Measurements from ENCODE around the gene CD38.

The CD38 gene

DNA sequence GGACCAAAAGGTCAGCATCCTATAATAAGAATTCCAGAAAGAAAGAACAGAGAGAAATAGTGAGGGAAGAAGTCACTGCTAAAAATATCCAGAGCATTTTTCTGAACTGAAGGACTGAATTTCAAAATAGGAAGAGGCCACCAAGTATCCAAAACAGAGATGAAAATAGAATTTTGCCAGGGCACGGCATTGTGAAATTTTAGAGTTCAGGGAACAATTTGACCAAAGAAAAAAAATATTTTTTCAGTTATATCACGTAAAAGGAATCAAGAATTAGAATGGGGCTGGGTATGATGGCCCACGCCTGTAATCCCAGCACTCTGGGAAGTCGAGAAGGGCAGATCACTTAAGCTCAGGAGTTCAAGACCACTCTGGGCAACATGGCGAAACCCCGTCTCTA lies 95.0 kb downstream of the CD38 start:
- peak overlapping the region in 1 of 5 donors; percentile 34 for H3K9ac ChIP-seq (ENCODE audit: low read length in 5 of 5)
- H3K27me3 ChIP-seq (ENCODE audit: control insufficient read depth in 5 of 5, insufficient read depth in 4 of 5, low read length in 5 of 5), result no peaks in the 10 kb centered on the region
- H3K4me1 ChIP-seq (ENCODE audit: control insufficient read depth in 5 of 5, insufficient read depth in 5 of 5, low read length in 5 of 5), result peaks cover 3 to 36% (median 23%) of the 10 kb centered on the region in 5 donors
- no peaks in the 10 kb centered on the region for H3K36me3 ChIP-seq (ENCODE audit: control insufficient read depth in 5 of 5, insufficient read depth in 5 of 5, low read length in 5 of 5)
- peak overlapping the region; percentile 95 for H3K27ac ChIP-seq (ENCODE audit: low read depth, low read length)
- H3K4me3 ChIP-seq (ENCODE audit: low read depth in 1 of 5, low read length in 5 of 5), result no peak overlapping the region
- peaks cover 0 to 5% (median 3%) of the 10 kb centered on the region in 5 donors for H3K9me3 ChIP-seq (ENCODE audit: control insufficient read depth in 5 of 5, low read length in 5 of 5)

DNA sequence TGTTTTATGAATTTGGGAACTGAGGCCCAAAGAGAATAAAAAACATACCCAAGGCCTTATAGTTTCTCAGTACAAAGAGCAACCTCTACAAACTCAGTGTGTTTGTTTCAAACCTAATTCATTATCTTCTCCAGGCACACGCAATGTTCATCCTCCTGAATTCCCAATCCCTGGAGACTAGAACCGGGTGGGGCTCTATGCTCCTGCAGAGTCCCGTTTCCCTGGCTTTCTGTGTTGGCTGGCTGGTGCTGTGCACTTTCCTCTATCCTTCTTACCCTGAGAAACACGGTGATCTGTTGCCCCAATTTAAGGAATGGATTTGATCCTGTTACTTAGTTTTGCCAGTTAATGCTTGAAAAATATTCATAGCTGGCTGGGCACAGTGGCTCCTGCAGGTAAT lies 96.5 kb downstream of the CD38 start:
- Histone ChIP-seq H3K4me1 (ENCODE audit: control insufficient read depth in 5 of 5, insufficient read depth in 5 of 5, low read length in 5 of 5) (peaks cover 3 to 36% (median 23%) of the 10 kb centered on the region in 5 donors), H3K9ac (ENCODE audit: low read length in 5 of 5) (peak overlapping the region in 1 of 5 donors; percentile 48), H3K4me3 (ENCODE audit: low read depth in 1 of 5, low read length in 5 of 5) (no peak overlapping the region), H3K27me3 (ENCODE audit: control insufficient read depth in 5 of 5, insufficient read depth in 4 of 5, low read length in 5 of 5) (no peaks in the 10 kb centered on the region), H3K27ac (ENCODE audit: low read depth, low read length) (peak overlapping the region; percentile 95), H3K9me3 (ENCODE audit: control insufficient read depth in 5 of 5, low read length in 5 of 5) (peaks cover 0 to 5% (median 3%) of the 10 kb centered on the region in 5 donors), H3K36me3 (ENCODE audit: control insufficient read depth in 5 of 5, insufficient read depth in 5 of 5, low read length in 5 of 5) (no peaks in the 10 kb centered on the region)

DNA sequence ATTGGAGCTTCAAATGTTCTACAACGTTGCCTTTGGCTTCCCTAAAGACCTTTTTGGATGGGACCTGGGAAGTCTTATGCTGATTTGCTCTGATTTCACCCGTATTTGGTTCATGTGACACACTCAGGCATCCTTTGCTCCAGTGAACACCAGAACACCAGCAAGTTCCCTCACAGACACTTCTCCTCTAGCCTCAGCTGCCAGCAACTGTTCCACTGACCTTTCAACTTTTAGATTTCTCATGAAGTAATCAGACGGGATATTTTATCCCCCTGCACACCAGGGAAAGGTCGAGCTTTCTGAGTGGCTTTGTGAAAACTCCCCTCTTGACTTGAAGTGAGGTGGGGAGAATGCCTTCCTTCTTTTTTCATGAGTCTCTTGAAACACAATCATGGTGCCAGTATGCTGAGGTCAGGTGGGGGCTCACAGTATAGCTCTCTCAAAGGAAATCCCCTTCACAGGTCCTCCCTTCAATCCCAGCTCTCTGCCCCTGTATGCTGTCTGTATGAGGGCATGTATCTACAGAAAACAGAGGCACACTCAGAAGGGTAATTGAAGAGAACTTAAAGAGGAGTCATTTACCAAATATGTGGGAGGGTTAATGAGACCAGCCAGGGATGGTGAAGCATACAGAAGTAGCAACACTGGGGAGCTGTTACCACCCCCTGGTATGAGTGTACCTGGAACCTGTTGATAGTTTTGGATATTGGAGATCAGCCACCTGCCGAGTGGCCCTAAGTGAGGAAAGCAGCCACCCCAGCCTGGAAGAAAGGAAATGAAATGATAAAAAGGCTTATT lies 97.7 kb downstream of the CD38 start:
- H3K4me1 ChIP-seq (ENCODE audit: control insufficient read depth in 5 of 5, insufficient read depth in 5 of 5, low read length in 5 of 5), result peaks cover 3 to 36% (median 23%) of the 10 kb centered on the region in 5 donors
- H3K27ac ChIP-seq (ENCODE audit: low read depth, low read length), result peak overlapping the region; percentile 95
- H3K9me3 ChIP-seq (ENCODE audit: control insufficient read depth in 5 of 5, low read length in 5 of 5), result peaks cover 0 to 5% (median 3%) of the 10 kb centered on the region in 5 donors
- peak overlapping the region in 2 of 5 donors; percentile 2 to 35 for H3K9ac ChIP-seq (ENCODE audit: low read length in 5 of 5)
- peak overlapping the region in 1 of 5 donors; percentile 2 for H3K4me3 ChIP-seq (ENCODE audit: low read depth in 1 of 5, low read length in 5 of 5)
- H3K36me3 ChIP-seq (ENCODE audit: control insufficient read depth in 5 of 5, insufficient read depth in 5 of 5, low read length in 5 of 5), result no peaks in the 10 kb centered on the region
- no peaks in the 10 kb centered on the region for H3K27me3 ChIP-seq (ENCODE audit: control insufficient read depth in 5 of 5, insufficient read depth in 4 of 5, low read length in 5 of 5)

DNA sequence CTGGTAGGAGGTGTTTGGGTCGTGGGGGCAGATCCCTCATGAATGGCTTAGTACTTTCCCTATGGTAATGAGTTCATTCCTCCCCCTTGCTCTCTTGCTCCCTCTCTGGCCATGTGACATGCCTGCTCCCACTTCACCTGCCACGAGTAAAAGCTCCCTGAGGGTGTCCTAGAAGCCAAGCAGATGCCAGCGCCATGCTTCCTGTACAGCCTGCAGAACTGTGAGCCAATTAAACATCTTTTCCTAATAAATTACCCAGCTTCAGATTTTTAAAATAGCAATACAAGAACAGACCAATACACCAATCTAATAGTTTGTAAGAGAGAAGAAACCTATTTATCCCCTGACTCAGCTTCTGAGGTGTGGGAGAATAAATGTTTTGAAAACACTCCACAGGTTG lies 99.9 kb downstream of the CD38 start:
- Histone ChIP-seq H3K4me3 (ENCODE audit: low read depth in 1 of 5, low read length in 5 of 5) (no peak overlapping the region), H3K9ac (ENCODE audit: low read length in 5 of 5) (no peak overlapping the region), H3K4me1 (ENCODE audit: control insufficient read depth in 5 of 5, insufficient read depth in 5 of 5, low read length in 5 of 5) (peaks cover 3 to 36% (median 18%) of the 10 kb centered on the region in 5 donors)

DNA sequence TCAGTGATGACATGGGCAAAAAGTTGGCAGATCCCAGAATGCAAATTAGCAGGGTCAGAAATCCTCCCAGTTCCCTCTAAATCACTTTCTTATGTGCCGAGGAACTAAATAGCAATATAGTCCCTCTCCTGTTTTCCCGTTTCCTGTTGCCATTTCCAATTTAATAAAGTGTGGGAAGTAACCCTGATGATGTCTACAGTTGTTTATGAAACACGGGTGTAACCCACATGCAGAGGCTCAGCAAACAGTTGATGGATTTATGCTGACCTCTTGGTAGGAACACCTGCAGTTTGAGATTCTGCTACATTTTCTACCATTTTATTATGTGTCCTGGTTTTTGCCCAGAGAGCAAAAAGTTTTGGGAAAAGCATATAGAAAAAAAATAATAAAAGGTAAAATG lies 103.7 kb downstream of the CD38 start:
- Histone ChIP-seq H3K4me1 (ENCODE audit: control insufficient read depth in 5 of 5, insufficient read depth in 5 of 5, low read length in 5 of 5) (no peaks in the 10 kb centered on the region), H3K9me3 (ENCODE audit: control insufficient read depth in 5 of 5, low read length in 5 of 5) (peaks cover 0 to 5% (median 3%) of the 10 kb centered on the region in 5 donors), H3K27me3 (ENCODE audit: control insufficient read depth in 5 of 5, insufficient read depth in 4 of 5, low read length in 5 of 5) (no peaks in the 10 kb centered on the region), H3K9ac (ENCODE audit: low read length in 5 of 5) (no peak overlapping the region), H3K4me3 (ENCODE audit: low read depth in 1 of 5, low read length in 5 of 5) (no peak overlapping the region), H3K36me3 (ENCODE audit: control insufficient read depth in 5 of 5, insufficient read depth in 5 of 5, low read length in 5 of 5) (no peaks in the 10 kb centered on the region), H3K27ac (ENCODE audit: low read depth, low read length) (no peak overlapping the region)

More for the DNA sequence above, 99.9 kb downstream of the CD38 start:
- Histone ChIP-seq H3K36me3 (ENCODE audit: control insufficient read depth in 5 of 5, insufficient read depth in 5 of 5, low read length in 5 of 5) (no peaks in the 10 kb centered on the region), H3K27me3 (ENCODE audit: control insufficient read depth in 5 of 5, insufficient read depth in 4 of 5, low read length in 5 of 5) (no peaks in the 10 kb centered on the region), H3K9me3 (ENCODE audit: control insufficient read depth in 5 of 5, low read length in 5 of 5) (peaks cover 0 to 5% (median 3%) of the 10 kb centered on the region in 5 donors), H3K27ac (ENCODE audit: low read depth, low read length) (no peak overlapping the region)

DNA sequence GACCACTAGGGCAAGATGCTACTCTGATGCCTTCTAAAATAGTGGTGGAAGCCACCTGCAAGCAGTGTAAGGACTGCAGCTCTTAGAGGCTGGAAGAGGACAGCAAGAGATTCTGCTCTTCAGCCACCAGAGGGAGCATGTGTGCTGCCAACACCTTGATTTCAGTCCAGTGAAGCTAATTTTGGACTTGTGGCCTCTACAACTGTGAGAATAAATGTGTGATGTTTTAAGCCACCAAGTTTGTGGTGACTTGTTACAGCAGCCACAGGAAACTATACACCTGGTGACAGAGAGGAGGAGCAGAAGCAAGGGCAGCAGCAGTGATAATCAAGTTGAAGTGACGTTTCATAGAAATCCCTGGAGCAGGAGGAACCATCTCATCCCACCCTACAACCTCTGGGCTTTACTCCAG lies 104.6 kb downstream of the CD38 start:
- Histone ChIP-seq H3K9me3 (ENCODE audit: control insufficient read depth in 5 of 5, low read length in 5 of 5) (peaks cover 0 to 4% (median 3%) of the 10 kb centered on the region in 5 donors), H3K4me3 (ENCODE audit: low read depth in 1 of 5, low read length in 5 of 5) (no peak overlapping the region)

DNA sequence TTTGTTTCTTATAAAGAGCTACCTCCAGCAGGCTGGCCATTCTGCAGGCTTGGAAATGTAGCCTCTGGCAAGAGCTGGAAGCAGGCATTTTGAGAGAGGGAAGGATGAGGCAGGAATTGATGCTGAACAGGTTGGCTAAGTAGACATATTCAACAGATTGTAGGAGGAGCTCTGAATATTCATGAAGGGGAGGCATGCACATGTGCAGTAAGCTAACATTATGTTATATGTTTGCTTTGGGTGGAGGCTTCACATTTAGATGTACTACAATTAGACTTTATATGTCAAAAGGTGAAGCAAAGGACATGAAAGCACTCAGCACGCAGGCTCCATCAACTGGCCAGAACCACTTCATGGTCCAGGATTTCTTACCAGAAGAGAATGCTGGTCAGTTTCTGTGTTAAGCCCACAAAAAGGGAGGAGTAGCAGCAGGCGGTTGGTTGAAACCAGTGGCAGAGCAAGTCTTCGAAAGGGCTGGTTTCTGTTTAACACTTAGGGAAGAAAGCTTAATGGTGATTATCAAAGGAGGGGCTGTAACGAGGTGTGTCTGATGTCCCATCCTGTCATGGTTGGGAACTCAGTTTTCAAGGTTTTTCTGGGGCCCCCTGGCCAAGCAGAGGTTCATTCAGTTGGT lies 105.6 kb downstream of the CD38 start:
- H3K4me3 ChIP-seq (ENCODE audit: low read depth in 1 of 5, low read length in 5 of 5), result no peak overlapping the region
- H3K27ac ChIP-seq (ENCODE audit: low read depth, low read length), result no peak overlapping the region
- no peak overlapping the region for H3K9ac ChIP-seq (ENCODE audit: low read length in 5 of 5)
- H3K27me3 ChIP-seq (ENCODE audit: control insufficient read depth in 5 of 5, insufficient read depth in 4 of 5, low read length in 5 of 5), result no peaks in the 10 kb centered on the region
- no peaks in the 10 kb centered on the region for H3K4me1 ChIP-seq (ENCODE audit: control insufficient read depth in 5 of 5, insufficient read depth in 5 of 5, low read length in 5 of 5)
- H3K36me3 ChIP-seq (ENCODE audit: control insufficient read depth in 5 of 5, insufficient read depth in 5 of 5, low read length in 5 of 5), result no peaks in the 10 kb centered on the region
- H3K9me3 ChIP-seq (ENCODE audit: control insufficient read depth in 5 of 5, low read length in 5 of 5), result no peaks in the 10 kb centered on the region

More for the DNA sequence above, 104.6 kb downstream of the CD38 start:
- no peaks in the 10 kb centered on the region for H3K4me1 ChIP-seq (ENCODE audit: control insufficient read depth in 5 of 5, insufficient read depth in 5 of 5, low read length in 5 of 5)
- no peaks in the 10 kb centered on the region for H3K27me3 ChIP-seq (ENCODE audit: control insufficient read depth in 5 of 5, insufficient read depth in 4 of 5, low read length in 5 of 5)
- H3K36me3 ChIP-seq (ENCODE audit: control insufficient read depth in 5 of 5, insufficient read depth in 5 of 5, low read length in 5 of 5), result no peaks in the 10 kb centered on the region
- no peak overlapping the region for H3K27ac ChIP-seq (ENCODE audit: low read depth, low read length)
- no peak overlapping the region for H3K9ac ChIP-seq (ENCODE audit: low read length in 5 of 5)

DNA sequence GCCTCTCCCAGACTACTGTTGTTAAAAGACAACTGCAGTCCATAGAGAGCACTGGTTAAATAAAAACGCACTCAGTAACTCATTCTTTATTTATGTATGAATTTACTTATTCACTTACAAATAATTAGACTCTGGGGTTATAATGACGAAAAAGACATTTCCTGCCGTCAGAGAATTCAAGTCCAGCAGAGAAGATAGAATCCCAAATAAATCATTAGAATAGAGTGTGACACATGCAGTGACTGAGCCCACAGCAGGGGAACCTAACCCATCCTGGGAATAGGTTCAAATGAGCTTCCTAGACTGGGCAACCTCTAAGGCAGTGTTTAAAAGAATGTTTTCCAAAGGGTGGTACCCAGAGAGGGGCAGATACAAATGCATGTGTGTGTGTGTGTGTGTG lies 106.5 kb downstream of the CD38 start:
- Histone ChIP-seq H3K9ac (ENCODE audit: low read length in 5 of 5) (no peak overlapping the region), H3K9me3 (ENCODE audit: control insufficient read depth in 5 of 5, low read length in 5 of 5) (no peaks in the 10 kb centered on the region), H3K36me3 (ENCODE audit: control insufficient read depth in 5 of 5, insufficient read depth in 5 of 5, low read length in 5 of 5) (no peaks in the 10 kb centered on the region), H3K4me3 (ENCODE audit: low read depth in 1 of 5, low read length in 5 of 5) (no peak overlapping the region), H3K27ac (ENCODE audit: low read depth, low read length) (no peak overlapping the region), H3K27me3 (ENCODE audit: control insufficient read depth in 5 of 5, insufficient read depth in 4 of 5, low read length in 5 of 5) (no peaks in the 10 kb centered on the region), H3K4me1 (ENCODE audit: control insufficient read depth in 5 of 5, insufficient read depth in 5 of 5, low read length in 5 of 5) (no peaks in the 10 kb centered on the region)

DNA sequence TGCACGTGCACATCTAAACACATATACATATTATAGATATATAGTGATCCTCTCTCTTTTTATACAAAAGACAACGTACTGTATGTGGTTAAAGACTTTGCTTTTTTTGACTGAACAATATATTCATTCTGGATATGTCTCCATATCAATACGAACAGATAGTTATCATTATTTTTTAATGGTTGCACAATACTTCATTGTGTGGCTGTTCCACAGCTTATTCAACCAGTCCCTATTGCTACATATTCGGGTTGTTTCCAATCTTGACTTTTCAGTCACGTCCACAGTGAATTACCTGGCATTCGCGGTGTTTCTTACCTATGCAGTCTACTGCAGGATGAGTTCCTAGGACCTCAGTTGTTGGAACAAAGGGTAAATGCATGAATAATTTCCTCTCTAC lies 107.3 kb downstream of the CD38 start:
- no peaks in the 10 kb centered on the region for H3K36me3 ChIP-seq (ENCODE audit: control insufficient read depth in 5 of 5, insufficient read depth in 5 of 5, low read length in 5 of 5)

DNA sequence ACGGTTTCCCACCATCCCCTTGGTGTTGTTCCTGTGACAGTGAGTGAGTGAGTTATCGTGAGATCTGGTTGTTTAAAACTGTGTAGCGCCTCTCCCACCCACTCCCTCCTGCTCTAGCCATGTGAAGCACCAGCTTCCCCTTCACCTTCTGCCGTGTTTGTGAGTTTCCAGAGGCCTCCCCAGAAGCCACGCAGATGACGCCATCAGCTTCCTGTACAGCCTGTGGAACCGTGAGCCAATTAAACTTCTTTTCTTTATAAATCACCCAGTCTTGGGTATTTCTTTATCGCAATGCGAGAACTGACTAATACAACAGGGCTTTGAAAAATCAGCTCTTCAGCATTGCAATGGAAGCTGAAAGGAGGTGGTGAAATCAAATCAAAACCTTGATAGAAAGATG lies 110.4 kb downstream of the CD38 start:
- Histone ChIP-seq H3K36me3 (ENCODE audit: control insufficient read depth in 5 of 5, insufficient read depth in 5 of 5, low read length in 5 of 5) (no peaks in the 10 kb centered on the region), H3K4me3 (ENCODE audit: low read depth in 1 of 5, low read length in 5 of 5) (no peak overlapping the region), H3K9ac (ENCODE audit: low read length in 5 of 5) (no peak overlapping the region), H3K4me1 (ENCODE audit: control insufficient read depth in 5 of 5, insufficient read depth in 5 of 5, low read length in 5 of 5) (no peaks in the 10 kb centered on the region), H3K27me3 (ENCODE audit: control insufficient read depth in 5 of 5, insufficient read depth in 4 of 5, low read length in 5 of 5) (no peaks in the 10 kb centered on the region), H3K9me3 (ENCODE audit: control insufficient read depth in 5 of 5, low read length in 5 of 5) (no peaks in the 10 kb centered on the region), H3K27ac (ENCODE audit: low read depth, low read length) (no peak overlapping the region)

More for the DNA sequence above, 107.3 kb downstream of the CD38 start:
- Histone ChIP-seq H3K27me3 (ENCODE audit: control insufficient read depth in 5 of 5, insufficient read depth in 4 of 5, low read length in 5 of 5) (no peaks in the 10 kb centered on the region), H3K9ac (ENCODE audit: low read length in 5 of 5) (no peak overlapping the region), H3K9me3 (ENCODE audit: control insufficient read depth in 5 of 5, low read length in 5 of 5) (no peaks in the 10 kb centered on the region), H3K4me3 (ENCODE audit: low read depth in 1 of 5, low read length in 5 of 5) (no peak overlapping the region), H3K27ac (ENCODE audit: low read depth, low read length) (no peak overlapping the region), H3K4me1 (ENCODE audit: control insufficient read depth in 5 of 5, insufficient read depth in 5 of 5, low read length in 5 of 5) (no peaks in the 10 kb centered on the region)

Data from subcutaneous abdominal adipose tissue (tissue), 5 donors.